Retina (tissue), 1 donor: ENCODE measurements around the gene MRPS25.

Experiments
- DNase-seq: peaks from one replicate; pipeline ENCODE4 v3.0.0-alpha.2; 2016

Gene MRPS25

DNA sequence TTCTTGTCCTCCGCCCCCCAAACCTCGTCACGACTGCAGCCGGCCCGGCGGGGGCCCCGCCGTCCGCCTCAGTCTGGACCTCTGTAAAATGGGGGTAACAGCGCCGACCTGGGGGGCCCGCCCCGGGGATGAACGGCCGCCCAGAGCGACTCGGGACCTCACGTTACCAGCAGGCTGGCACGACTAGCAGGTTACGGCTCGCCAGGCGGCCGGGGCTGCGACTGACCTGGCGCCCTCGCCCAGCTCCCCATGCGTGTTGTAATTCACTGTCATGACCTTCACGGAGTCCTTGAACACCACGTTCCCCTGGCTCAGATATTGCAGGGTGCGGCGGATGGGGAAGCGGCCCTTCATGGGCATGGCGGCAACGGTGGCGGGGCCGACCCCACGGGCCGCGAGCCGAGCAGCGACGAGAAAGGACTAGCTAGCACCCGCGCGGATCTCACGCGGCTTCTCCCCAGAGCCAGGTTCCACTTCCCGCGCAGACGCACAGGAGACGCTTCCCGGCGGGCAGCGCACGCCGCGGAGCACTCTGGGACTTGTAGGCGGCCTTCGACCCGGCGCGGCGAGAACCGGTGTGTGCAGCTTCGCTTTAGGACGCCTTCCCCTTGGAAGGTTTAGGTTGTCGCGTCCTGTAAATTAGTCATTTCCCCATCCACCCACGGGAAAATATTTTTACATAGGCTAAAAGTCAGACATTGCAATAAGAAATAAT lies at the start of gene MRPS25:
MRPS25 (minus strand) TSS at position 481 of the 715 bp plus-strand sequence; CDS start at position 360, 121 bp downstream.
- peak; percentile 94 for DNase-seq

DNA sequence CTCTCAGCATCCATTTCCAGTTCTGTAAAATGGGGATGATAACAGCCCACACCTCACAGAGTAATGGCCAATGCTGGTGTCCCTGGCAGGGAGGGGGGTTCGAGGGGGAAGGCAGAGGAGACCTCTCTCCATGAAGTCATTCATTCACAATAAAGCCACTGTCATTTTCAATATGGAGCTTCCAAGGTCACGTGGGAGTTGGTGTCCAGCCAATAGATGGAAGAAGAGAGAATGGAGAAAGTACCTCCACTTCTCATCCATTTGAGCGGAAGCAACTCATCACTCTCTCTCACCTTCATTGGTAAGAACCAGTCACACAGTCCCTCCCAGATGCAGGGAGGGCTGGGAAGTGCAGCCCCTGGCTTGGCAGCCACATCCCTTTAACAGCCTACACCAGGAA lies 48.8 kb upstream of the MRPS25 start:
- no peak for DNase-seq

DNA sequence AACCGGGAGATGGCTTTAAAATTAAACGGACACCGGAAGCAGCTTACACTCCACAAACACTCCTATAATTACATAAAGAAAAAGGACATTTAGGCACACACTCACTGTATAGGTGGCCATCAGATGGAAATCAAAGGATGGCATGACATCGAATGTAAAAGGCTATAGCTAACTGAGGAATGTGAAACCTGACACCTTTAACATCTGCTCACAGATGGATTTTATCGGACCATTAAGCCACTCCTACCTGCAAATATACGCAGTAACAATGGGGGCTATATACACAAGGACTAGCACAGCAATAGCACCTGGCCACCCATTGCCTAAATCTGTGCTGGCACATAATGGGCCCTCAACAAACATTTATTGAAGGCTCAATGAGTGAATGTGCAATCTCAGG lies 48.4 kb upstream of the MRPS25 start:
- DNase-seq = no peak

DNA sequence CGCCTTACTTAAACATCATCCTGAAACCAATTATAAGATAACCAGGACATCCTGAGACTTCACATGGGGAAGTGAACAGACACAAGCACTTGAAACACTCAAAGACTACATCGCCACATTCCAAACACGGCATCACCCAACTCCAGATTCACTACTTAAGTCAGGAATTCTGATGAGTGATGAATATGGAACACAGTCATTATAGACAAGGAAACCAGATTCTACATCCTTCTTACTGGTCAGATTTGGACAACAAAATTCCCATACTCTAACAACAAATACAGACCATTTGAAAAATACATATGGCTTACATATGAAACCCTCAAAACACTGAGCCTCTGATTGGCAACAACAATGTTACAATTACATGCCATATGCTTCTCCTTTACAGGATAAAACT lies 46.9 kb upstream of the MRPS25 start:
- no peak for DNase-seq

DNA sequence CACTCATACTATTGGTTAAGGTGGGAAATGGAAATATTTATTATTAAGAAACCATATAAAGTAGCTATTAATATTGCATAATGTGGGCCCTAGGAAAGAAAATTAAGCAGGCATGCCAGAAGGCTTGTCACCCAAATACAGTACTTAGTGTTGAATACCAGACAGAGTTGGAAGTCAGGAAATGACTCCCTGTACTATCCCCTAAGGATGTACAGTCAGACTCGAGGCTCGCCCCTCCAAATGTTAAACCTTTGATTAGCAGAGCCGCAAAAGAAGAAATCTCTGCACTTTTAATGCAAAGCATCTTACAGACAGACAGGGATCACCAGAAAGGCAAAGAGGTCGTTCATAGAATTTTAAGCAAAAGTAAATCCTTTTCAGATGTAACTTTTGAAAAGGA lies 45.1 kb upstream of the MRPS25 start:
- DNase-seq = no peak

DNA sequence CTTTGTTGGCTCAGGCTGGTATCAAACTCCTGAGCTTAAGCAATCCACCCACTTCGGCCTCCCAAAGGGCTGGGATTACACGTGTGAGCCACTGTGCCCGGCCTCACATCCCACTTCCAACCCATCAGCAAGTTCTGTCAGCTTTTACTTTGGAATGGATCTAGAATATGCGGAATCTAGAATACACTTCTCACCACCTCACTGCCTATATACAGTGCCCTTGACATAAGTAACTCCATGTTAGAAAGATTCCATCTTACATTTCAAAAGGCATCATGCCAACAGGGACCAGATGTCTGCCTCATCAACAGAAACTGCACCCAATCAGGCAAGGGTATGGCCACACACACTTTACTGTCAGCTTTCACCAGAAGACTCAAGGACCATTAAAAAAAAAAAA lies 43.8 kb upstream of the MRPS25 start:
- DNase-seq = no peak

DNA sequence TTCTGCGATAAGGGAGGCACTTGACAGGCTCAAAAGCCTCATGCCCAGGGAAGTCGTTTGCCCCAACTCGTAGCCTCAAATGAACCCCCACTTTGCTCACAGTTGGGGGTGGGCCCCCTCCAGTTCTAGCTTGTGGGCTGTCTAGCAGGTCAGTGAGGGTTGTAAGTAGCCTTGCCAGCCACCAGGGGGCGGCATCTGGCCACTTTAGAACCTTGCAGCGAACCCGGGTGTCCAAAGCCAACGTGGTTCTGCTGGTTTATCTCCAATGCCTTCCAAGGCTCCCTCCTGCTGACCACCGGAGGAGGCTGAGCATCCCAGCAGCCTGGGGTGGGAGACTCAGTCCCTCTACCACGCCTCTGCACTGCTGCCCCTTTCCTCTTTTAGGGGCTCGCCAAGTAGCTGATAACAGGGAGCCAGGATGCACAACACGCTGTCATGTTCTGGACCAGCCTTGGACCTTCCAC lies 43.0 kb upstream of the MRPS25 start:
- peak; percentile 75 for DNase-seq

- no peak for DNase-seq
These were observed 42.2 kb upstream of the MRPS25 start for GRCh38 chr3:15107075-15107947.

- no peak for DNase-seq
These were observed 37.7 kb upstream of the MRPS25 start for GRCh38 chr3:15102836-15103235.

GRCh38 chr3:15102256-15102655 lies 37.1 kb upstream of the MRPS25 start:
- DNase-seq = no peak

- DNase-seq = no peak
These were observed 34.4 kb upstream of the MRPS25 start for GRCh38 chr3:15099364-15100098.

DNA sequence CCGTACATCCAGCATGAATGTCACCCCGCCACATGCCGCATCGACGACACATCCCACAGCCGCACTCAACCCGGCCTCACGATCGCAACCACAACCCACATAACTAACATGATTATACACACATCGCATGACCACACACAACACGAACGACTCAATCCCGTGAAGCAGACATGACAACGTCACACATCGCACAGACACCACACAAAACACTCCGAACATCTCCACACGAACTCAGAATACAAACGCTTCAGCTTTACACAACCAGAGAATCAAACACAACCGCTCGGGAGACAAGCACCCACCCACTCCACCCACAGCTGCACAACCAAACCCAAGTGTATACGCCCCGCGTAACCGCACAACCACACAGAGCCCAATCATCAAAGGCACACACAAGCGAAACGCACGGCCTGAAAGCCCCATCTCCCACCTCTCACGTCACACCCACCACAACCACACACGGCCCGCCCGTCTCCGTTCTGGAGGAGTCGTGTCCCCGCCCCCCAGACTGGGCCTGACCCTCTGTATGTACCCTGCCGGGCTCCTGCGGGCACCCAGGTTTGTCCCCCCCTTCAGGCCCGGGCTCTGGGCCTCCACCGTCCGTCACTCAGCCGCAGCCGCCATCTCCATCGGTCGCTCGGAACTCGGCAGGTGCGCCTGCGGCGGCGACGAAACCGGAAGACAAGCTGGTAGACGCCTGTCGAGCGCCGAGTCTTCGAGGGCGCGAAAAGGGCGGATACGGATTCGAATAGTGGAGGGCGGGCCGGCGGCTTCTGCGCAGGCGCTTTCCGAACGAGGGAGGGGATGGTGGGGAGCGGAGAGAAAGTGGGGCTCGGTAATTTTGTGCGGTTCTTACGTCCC lies 33.6 kb upstream of the MRPS25 start, which contains the start of gene RBSN:
RBSN (minus strand) TSS at position 646 of the 861 bp plus-strand sequence. CDS start 3,028 bp downstream, outside the sequence.
- DNase-seq = peak; percentile 96

DNA sequence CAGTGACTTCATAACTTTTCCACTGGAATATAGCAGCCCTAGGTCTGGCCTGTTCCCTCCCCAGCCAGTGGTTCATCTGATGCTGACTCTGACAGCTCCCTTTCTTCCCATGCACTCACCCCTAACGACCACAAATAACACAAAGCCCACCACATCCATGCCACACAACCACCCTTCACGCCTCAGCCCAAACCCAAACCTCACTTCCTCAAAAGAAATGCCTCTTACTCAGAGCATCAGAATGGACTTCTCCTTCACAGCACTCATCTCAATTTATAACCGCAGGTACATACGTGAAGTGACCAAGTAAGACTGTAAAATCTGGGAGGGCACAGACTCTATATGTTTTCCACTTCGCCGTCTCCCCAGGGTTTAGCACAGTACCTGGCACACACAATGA lies 32.8 kb upstream of the MRPS25 start:
- DNase-seq = no peak

GRCh38 chr3:15096046-15096445 lies 30.9 kb upstream of the MRPS25 start:
- DNase-seq = no peak

DNA sequence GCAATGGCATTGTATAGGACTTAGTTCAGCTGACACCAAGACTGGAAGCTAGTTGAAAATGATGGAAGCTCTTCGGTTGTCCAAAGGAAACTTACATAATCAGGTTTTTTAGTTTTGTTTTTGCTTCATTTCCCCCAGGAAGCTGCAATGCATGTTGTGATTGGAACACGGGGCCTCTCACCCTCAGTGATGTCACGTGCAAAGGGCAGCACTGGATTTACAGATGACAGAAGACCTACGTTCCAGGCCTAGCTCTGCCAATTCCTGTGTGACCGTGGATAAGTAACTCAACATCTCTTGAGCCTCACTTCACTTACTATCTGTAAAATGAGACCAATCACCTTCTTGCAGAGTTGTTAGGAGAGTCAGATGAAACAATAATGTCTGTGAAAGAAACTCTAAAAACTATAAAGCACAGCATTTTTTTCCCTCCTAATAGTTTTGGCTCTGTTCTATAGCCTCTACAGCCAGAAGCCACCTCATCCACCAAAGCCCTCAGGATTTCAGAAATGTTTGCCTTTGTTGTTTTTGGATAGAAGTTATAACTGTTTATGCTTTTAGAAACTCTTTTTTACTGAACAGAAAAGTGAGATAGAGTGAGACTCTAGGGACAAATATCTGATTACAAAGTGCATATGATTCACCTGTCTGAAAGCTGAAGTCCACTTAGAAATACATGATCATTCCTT lies 29.2 kb upstream of the MRPS25 start:
- no peak for DNase-seq

DNA sequence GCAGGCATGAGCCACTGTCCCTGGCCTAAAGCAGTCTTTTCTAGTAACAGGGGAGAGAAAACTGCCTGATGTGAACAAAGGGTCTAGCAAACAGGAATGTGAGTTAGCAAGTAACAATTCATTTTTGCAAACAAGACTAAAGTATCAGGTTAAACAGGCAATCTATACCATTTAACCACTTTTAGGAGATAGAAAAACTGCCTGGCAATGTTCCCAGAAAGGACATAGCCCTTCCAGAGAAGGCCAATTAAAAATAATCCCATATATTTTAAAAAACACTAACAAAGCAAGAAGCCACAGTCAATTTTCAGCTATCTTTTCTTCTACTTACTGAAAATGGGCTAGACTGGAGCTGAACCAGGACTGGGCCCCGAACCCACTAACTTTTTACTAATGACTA lies 27.6 kb upstream of the MRPS25 start:
- DNase-seq = no peak

DNA sequence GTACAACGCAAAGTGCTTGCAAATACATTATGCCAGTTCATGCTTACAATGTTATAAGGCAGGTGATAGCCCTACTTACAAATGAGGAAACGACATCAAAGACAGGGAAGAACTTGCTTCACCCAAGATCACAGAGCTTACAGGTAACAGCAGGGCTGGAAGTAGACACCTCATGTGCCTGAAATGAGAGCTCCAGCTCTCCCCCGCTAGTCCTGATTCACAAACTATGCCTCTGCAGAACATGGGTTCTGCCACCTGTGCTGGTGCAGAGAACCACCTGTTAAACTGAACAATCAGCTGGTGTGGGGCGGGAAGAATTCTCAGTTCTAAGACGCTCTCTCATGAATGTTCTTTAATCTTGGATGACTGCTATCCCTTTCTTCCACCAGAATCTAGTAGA lies 26.5 kb upstream of the MRPS25 start:
- no peak for DNase-seq

DNA sequence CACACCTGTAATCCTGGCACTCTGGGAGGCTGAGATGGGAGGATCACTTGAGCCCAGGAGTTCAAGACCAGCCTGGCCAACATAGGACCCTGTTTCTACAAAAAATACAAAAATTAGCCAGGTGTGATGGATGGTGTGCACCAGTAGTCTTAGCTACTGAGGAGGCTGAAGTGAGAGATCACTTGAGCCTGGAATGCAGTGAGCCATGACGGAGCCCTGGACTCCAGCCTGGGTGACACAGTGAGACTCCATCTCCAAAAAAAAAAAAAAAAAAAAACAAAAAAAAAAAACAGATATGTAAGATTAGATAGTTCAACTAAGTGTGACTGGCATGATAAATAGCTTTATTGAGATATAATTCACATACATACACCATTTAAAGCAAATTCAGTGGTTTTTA lies 24.1 kb upstream of the MRPS25 start:
- DNase-seq = no peak

GRCh38 chr3:15086699-15087098 lies 21.6 kb upstream of the MRPS25 start:
- no peak for DNase-seq

- DNase-seq = no peak
These were observed 21.1 kb upstream of the MRPS25 start for GRCh38 chr3:15086263-15086662.

- DNase-seq = no peak
These were observed 18.1 kb upstream of the MRPS25 start for GRCh38 chr3:15083252-15083651.
